Measurements from ENCODE around the gene GET4.
"Not testable (repeated sequence)": the region's sequence is repeated elsewhere in the genome, so short reads cannot be mapped to it uniquely, and the experiment has no call there.

- TF ChIP-seq CTCF (IDR thresholded peaks at IDR 0.05; ENCODE audit: low read depth, low read length); POLR2A (IDR thresholded peaks at IDR 0.05; ENCODE audit: extremely low read depth, insufficient read length); MAX (IDR thresholded peaks at IDR 0.05; ENCODE audit: low read depth, low read length); MYC (IDR thresholded peaks at IDR 0.05; ENCODE audit: low read depth, low read length): not testable (repeated sequence)
Measured at GRCh38 chr7:846958-847650, 29.2 kb upstream of the GET4 start.
